WTC11 (cell line): Measurements from ENCODE around the gene GTSE1.

Source experiments
- TF ChIP-seq, protein P1 (sequence below): sonication (generic); formaldehyde crosslinking; IDR thresholded peaks from 2 replicates; pipeline ENCODE4 v1.8.1; 2023; ENCODE audit warnings: mild to moderate bottlenecking, moderate library complexity, missing genetic modification reagents
- TF ChIP-seq, protein P2 (sequence below): sonication (generic); formaldehyde crosslinking; conservative IDR thresholded peaks from 2 replicates; pipeline ENCODE4 v1.8.1; 2022; ENCODE audit warnings: mild to moderate bottlenecking, missing genetic modification reagents
- TF ChIP-seq, protein P3 (sequence below): fragments of 200-600 bp; IDR thresholded peaks from 2 replicates; pipeline ENCODE4 v1.8.0; 2022; ENCODE audit warnings: antibody characterized with exemption
- TF ChIP-seq, protein P4 (sequence below): fragments of 250-450 bp; sonication (Bioruptor Pico); IDR thresholded peaks from 2 replicates; pipeline ENCODE4 v2.1.2; 2022; ENCODE audit warnings: mild to moderate bottlenecking, moderate library complexity
- TF ChIP-seq, protein P5 (sequence below): sonication (generic); formaldehyde crosslinking; IDR thresholded peaks from 2 replicates; pipeline ENCODE4 v1.8.0; 2022; ENCODE audit warnings: mild to moderate bottlenecking, missing genetic modification reagents
- TF ChIP-seq, protein P6 (sequence below): sonication (generic); formaldehyde crosslinking; IDR thresholded peaks from 2 replicates; pipeline ENCODE4 v1.8.0; 2022; ENCODE audit warnings: mild to moderate bottlenecking, missing genetic modification reagents

DNA sequence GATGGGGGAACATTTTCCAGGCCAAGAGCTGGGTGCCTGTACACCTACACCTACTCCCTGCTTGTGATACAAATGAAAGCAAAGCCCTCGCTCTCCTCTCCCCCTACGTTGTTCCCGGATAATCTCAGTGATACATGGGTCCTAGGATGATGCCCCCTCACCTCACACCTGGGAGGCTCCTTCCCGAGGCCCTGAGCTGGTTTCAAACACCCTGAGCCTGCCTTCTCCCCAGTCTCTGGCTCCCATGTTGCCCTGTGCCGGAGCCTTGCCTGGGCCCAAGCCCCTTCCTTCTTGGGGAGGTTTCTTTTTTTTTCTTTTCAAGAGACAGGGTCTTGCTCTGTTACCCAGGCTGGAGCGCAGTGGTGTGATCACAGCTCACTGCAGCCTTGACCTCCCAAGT, 62.1 kb downstream of the GTSE1 start:
- TF ChIP-seq, protein P1, sequence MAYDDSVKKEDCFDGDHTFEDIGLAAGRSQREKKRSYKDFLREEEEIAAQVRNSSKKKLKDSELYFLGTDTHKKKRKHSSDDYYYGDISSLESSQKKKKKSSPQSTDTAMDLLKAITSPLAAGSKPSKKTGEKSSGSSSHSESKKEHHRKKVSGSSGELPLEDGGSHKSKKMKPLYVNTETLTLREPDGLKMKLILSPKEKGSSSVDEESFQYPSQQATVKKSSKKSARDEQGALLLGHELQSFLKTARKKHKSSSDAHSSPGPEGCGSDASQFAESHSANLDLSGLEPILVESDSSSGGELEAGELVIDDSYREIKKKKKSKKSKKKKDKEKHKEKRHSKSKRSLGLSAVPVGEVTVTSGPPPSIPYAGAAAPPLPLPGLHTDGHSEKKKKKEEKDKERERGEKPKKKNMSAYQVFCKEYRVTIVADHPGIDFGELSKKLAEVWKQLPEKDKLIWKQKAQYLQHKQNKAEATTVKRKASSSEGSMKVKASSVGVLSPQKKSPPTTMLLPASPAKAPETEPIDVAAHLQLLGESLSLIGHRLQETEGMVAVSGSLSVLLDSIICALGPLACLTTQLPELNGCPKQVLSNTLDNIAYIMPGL (CRISPR knock-in tag) = no peak
- TF ChIP-seq, protein P2, sequence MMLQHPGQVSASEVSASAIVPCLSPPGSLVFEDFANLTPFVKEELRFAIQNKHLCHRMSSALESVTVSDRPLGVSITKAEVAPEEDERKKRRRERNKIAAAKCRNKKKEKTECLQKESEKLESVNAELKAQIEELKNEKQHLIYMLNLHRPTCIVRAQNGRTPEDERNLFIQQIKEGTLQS (CRISPR knock-in tag) = no peak
- TF ChIP-seq, protein P3, sequence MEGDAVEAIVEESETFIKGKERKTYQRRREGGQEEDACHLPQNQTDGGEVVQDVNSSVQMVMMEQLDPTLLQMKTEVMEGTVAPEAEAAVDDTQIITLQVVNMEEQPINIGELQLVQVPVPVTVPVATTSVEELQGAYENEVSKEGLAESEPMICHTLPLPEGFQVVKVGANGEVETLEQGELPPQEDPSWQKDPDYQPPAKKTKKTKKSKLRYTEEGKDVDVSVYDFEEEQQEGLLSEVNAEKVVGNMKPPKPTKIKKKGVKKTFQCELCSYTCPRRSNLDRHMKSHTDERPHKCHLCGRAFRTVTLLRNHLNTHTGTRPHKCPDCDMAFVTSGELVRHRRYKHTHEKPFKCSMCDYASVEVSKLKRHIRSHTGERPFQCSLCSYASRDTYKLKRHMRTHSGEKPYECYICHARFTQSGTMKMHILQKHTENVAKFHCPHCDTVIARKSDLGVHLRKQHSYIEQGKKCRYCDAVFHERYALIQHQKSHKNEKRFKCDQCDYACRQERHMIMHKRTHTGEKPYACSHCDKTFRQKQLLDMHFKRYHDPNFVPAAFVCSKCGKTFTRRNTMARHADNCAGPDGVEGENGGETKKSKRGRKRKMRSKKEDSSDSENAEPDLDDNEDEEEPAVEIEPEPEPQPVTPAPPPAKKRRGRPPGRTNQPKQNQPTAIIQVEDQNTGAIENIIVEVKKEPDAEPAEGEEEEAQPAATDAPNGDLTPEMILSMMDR = no peak
- TF ChIP-seq, protein P4, sequence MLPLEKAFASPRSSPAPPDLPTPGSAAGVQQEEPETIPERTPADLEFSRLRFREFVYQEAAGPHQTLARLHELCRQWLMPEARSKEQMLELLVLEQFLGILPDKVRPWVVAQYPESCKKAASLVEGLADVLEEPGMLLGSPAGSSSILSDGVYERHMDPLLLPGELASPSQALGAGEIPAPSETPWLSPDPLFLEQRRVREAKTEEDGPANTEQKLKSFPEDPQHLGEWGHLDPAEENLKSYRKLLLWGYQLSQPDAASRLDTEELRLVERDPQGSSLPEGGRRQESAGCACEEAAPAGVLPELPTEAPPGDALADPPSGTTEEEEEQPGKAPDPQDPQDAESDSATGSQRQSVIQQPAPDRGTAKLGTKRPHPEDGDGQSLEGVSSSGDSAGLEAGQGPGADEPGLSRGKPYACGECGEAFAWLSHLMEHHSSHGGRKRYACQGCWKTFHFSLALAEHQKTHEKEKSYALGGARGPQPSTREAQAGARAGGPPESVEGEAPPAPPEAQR (CRISPR knock-in tag) = no peak
- TF ChIP-seq, protein P5, sequence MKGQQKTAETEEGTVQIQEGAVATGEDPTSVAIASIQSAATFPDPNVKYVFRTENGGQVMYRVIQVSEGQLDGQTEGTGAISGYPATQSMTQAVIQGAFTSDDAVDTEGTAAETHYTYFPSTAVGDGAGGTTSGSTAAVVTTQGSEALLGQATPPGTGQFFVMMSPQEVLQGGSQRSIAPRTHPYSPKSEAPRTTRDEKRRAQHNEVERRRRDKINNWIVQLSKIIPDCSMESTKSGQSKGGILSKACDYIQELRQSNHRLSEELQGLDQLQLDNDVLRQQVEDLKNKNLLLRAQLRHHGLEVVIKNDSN = no peak
- TF ChIP-seq, protein P6, sequence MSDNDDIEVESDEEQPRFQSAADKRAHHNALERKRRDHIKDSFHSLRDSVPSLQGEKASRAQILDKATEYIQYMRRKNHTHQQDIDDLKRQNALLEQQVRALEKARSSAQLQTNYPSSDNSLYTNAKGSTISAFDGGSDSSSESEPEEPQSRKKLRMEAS (CRISPR knock-in tag) = no peak
